Activated CD8-positive, alpha-beta memory T cell treated with anti-CD3 and anti-CD28 coated beads for 4 hours (primary cell): ENCODE data around the gene CEP89.
"Not testable (repeated sequence)": the region's sequence is repeated elsewhere in the genome, so short reads cannot be mapped to it uniquely, and the experiment has no call there.

ENCODE experiments used
- DNase-seq, 2 donors: peaks; one replicate each; pipeline ENCODE4 v3.0.0-alpha.2; 2020; ENCODE audit warnings: low read depth in 2 of 2

Gene CEP89

DNA sequence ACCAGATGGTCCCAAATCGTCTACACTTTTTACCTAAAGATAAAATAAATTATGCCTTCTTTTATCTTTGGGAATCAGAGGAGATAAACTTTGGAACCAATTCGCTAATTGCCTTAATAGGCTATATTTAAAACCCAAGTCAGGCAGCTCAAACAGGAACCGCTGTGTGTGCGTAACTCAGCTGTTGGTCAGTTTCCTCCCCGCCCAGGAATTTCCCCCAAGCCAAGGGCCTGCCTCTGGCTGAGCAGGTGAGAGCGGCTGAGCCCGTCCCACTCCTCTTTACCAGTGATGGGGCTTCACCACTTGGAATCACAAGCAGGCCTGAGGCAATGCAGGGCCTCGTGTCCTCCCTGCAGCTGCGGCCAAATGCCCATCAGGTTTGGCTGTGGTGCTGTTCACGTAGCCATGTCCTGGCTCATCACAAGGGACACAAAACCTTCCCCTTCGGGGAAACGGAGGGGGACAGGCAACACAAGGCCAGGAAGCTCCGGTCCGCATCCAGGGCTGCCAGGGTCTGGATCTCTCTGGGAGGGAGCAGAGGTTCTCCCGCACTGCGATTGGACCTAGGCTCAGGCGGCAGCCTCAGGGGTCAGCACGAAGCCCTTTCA is 101.7 kb downstream of the CEP89 start:
- DNase-seq, result no peak

DNA sequence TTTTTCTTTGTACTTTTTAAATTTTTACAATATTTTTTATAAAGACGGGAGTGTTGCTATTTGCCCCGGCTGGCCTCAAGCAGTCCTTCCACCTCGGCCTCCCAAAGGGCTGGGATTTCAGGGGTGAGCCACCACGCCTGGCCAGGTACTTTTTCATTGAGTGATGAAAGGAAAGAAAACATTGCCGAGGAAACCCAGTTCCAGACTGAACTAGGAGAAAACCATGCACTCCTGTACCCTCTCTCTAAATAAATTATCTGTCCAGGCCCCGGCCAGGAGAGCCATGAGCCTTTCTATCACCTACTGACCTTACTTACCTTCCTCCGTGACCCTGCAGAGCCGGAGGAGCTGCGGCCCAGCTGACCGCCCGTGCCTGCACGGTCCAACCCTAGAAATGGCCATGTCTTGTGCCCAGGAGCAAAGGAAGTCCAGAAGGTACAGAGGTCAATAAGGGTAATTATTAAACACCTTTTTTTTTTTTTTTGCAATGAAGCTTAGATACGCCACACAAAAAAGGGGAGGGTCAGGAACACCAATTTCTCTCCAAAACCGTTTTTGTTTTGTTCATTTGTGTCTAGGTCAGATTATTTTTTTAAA is 102.3 kb downstream of the CEP89 start, which contains the start of gene SLC7A9:
TSS of gene SLC7A9 (minus strand) at position 399 of the 597 bp plus-strand sequence. CDS start 1,233 bp downstream, outside the sequence.
- DNase-seq, result no peak

- DNase-seq, result no peak
Measured at GRCh38 chr19:32868206-32868950, 103.4 kb downstream of the CEP89 start.

GRCh38 chr19:32867436-32867835 is 104.3 kb downstream of the CEP89 start:
- DNase-seq, result not testable (repeated sequence)

DNA sequence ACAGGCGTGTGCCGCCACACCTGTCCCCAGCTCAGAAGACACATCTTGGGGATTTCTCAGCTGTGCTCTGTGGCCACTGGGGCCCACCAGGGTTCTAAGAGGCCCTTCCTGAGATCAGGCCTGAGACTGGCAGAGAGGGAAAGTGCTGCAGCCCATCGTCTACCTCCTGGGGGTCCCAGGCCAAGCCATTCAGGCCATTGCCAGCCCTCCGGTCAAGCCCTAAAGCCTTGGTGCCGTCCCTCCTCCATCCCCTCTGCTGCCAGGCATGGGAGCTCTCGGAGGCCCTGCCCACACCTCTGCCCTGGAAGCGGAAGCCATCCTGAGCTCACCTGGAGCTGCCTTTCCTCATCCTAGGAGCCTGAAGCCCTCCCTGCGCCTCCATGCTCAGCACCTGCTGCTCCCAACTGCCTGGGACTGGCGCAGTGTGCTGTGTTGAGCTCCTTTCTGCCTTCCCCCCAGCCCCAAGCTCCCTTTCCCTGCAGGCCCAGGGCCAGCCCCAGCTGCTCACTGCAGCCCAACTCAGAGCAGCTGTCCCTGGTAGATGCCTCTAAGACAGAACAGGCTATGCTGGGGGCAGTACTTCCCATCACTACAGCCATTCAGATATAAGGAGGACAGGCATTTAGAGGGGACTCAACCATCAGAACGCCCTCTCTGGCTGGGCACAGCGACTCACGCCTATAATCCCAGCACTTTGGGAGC is 105.0 kb downstream of the CEP89 start:
- DNase-seq, result no peak

DNA sequence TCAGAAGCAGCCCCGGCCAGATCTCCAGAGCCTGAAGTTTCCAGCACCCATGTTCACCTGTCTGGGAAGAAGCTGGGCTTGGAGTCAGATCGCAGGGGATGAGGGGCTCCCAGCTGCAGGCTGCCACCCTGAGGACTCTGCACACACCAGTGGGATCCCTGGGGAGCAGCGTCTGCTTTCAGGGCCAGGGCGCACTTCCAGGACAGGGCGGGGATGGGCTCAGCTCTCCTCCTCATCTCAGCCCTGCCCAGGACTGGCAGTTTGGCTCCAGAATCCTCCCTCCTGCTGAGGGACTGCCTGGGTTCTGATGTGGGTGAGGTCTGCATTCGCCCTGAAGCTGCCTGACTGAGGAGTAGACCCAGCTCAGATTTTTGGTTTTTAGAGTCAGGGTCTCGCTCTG is 105.7 kb downstream of the CEP89 start:
- DNase-seq, result no peak

GRCh38 chr19:32865326-32865725 is 106.4 kb downstream of the CEP89 start:
- no peak for DNase-seq

GRCh38 chr19:32864318-32865007 is 107.3 kb downstream of the CEP89 start:
- no peak for DNase-seq

DNA sequence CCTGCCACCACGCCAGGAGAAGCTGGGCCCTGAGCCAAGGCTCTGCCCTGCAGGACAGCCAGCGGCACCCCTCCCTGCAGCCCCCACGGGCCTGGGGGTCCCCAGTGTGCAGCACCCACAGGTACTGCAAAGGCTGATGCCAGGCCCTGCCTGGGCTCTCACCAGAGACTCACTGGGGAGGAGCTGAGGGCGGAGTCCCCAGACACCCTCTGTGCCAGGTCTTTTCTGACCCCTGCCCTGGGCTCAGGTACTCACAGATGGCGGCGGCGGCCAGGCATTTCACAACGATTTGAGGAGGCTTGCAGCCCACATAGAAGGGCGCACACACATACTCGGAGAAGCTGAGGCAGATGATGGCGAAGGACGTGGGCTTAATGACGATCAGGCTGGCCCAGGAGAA is 107.9 kb downstream of the CEP89 start:
- DNase-seq, result no peak

GRCh38 chr19:32863301-32863700 is 108.5 kb downstream of the CEP89 start:
- DNase-seq, result no peak

DNA sequence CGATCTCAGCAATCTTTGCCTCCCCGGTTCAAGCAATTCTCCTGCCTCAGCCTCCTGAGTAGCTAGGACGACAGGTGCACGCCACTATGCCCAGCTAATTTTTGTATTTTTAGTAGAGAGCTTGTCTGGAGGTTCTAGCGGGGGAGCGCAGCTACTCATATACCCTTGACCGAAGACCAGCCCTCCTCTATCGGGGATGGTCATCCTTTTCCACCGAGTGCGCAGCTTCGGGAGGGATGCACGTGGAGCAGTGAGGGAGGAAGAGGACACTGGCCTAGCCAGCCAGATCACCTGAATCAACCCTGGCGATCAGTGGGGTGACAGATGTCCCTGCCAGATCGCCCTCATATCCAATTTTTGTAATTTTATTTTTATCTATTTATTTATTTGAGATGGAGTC is 109.0 kb downstream of the CEP89 start:
- DNase-seq, result no peak

DNA sequence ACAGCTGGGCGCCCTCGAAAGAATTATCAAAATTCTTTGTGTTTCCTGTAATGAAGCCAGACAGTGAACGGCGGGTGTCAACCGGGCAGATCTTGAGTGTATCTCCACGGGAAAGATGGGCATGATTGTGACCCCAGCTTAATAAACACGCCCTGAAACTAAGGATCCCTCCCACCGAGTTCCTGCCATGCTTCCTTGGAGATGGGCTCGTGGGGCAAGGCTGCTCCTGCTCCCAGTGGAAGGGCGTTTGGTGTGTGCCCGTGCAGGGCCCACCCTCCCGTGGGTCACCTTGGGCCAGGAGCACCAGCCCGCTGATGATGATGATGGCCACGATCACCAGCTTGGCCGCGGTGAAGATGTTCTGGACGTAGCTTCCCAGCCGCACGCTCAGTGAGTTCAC is 109.6 kb downstream of the CEP89 start:
- no peak for DNase-seq

- no peak for DNase-seq
Measured at GRCh38 chr19:32861596-32861995, 110.2 kb downstream of the CEP89 start.

GRCh38 chr19:32859591-32859990 is 112.2 kb downstream of the CEP89 start:
- no peak for DNase-seq

- DNase-seq, result no peak
Measured at GRCh38 chr19:32858559-32858958, 113.2 kb downstream of the CEP89 start.

DNA sequence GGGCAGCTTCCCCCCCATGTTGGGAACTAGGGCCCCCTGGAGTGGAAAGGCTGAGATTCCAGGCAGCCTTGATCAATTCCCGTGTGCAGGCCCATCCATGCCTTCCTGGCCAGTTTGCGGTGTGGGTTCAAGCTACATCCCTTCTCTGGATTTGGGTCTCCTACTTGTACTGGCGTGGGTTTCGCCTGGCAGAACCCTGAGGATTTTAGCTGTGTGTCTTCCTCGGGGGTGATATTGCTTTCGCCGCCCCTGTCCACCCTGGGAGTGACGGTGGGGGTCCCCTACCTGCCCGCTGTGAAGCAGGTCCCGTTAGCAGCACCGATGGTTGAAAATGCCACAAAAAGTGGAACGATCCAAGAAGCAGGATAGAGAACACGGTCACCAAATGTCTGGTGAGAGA is 113.6 kb downstream of the CEP89 start:
- no peak for DNase-seq

- no peak for DNase-seq
Measured at GRCh38 chr19:32857584-32857983, 114.2 kb downstream of the CEP89 start.

DNA sequence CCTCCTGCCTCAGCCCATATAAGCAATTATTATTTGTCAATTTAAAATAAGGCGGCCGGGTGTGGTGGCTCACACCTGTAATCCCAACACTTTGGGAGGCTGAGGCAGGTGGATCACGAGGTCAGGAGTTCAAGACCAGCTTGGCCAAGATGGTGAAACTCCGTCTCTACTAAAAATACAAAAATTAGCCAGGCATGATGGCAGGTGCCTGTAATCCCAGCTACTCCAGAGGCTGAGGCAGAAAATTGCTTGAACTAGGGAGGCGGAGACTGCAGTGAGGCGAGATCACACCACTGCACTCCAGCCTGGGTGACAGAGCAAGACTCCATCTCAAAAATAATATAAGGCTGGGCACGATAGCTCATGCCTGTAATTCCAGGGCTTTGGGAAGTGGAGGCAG is 114.9 kb downstream of the CEP89 start:
- not testable (repeated sequence) for DNase-seq

DNA sequence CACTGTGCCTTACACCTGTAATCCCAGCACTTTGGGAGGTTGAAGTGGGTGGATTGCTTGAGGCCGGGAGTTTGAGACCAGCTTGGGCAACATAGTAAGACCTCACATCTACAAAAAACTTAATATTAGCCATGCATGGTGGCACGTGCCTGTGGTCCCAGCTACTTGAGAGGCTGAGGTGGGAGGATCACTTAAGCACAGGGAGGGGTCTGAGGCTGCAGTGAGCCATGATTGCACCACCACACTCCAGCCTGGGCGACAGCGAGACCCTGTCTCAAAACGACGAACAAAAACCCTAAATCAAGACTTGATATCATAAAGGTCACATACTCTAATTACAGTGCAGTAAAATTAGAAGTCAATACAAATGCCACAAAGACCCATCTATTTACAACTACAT is 119.5 kb downstream of the CEP89 start:
- DNase-seq, result no peak

GRCh38 chr19:32848035-32848434 is 123.7 kb downstream of the CEP89 start:
- DNase-seq, result not testable (repeated sequence)

GRCh38 chr19:32843716-32844245 is 128.0 kb downstream of the CEP89 start:
- DNase-seq, result no peak

- no peak for DNase-seq
Measured at GRCh38 chr19:32842061-32842460, 129.7 kb downstream of the CEP89 start.
